ENCODE data around the gene C8B. TPM values are rescaled to one million over a fixed set of nuclear protein-coding genes. Genes with fewer than 3 reads are reported as not detected.

Gene C8B
- total and polyA plus RNA-seq, 9 donors, result 0.25 to 0.40 TPM; not detected in 7

Other genes starting within 250 kb of the C8B start
- not detected for gene FYB2, start 146.6 kb downstream of the C8B start, total RNA-seq
- gene FYB2, start 146.6 kb downstream of the C8B start, polyA plus RNA-seq (ENCODE audit: insufficient read depth in 1 of 8, insufficient read length in 8 of 8, low replicate concordance in 1 of 8), result under 1 TPM in 4 of 8 donors, not detected in 4; 0.06 to 0.82 (median 0.18) TPM
- gene C8A, start 111.2 kb downstream of the C8B start, total RNA-seq, result not detected
- under 1 TPM in 1 of 8 donors, not detected in 7; 0.33 TPM for gene C8A, start 111.2 kb downstream of the C8B start, polyA plus RNA-seq (ENCODE audit: insufficient read depth in 1 of 8, insufficient read length in 8 of 8, low replicate concordance in 1 of 8)

Data from muscle of leg (tissue), 9 donors.